ENCODE measurements around the gene YARS2. TPM values are rescaled to one million over a fixed set of nuclear protein-coding genes. Genes with fewer than 3 reads are reported as not detected.

The YARS2 gene
- total RNA-seq (2022) (48.7 and 56.6 TPM in 2 replicates), Bru-seq, nascent RNA (percentile 94 among the genes with signal in this experiment), BruChase-seq, experiment 1, labeled RNA remaining after a 2-hour chase (percentile 93 among the genes with signal in this experiment), BruChase-seq, experiment 2, labeled RNA remaining after a 6-hour chase (percentile 89 among the genes with signal in this experiment)
- long read RNA-seq, transcript YARS2-201 (5 exons, 2,122 nt): major isoform, 66 of 74 reads
- long read RNA-seq, partial matches to known transcripts: 1 of 74 reads
- long read RNA-seq, other reads (novel, unspliced or antisense): 7 of 74 reads

GRCh38 chr12:32755654-32756475 is at the start of gene YARS2:
TSS of gene YARS2 (minus strand) at chr12:32755897. CDS start at chr12:32755874, 23 bp downstream.
- ChIA-PET CTCF (interaction anchor here (0.6 to 3.2 kb wide), 40 partner anchors 9 to 1267 kb away, joined by 3 to 30 read pairs (median 4); partner anchors contain the start of genes ALG10 and PKP2), POLR2A (interaction anchor here (0.6 to 2.3 kb wide), 12 partner anchors 56 to 1266 kb away, joined by 3 to 25 read pairs (median 5); partner anchors contain the start of genes ALG10, DNM1L and PKP2)
- Histone ChIP-seq H3K4me3 (ENCODE audit: low read depth, low read length) (peak within 1 kb of the TSS; percentile 59), H3K9me3 (no peaks in the 10 kb centered on the region), H3K4me1 (peaks cover 16% of the 10 kb centered on the region), H3K27me3 (replicated peaks; ENCODE audit: control insufficient read depth, insufficient read depth, low read length) (no peaks in the 10 kb centered on the region), H3K36me3 (ENCODE audit: control insufficient read depth, insufficient read depth, low read length) (peaks cover 6% of the 10 kb centered on the region; the same call in 1 of the 2 replicates)
- Mint-ChIP-seq H3K4me3 (ENCODE audit: unreplicated experiment) (peak within 1 kb of the TSS; percentile 87), H3K27me3 (ENCODE audit: insufficient read depth, unreplicated experiment) (peaks cover 5% of the 10 kb centered on the region), H3K27ac (ENCODE audit: unreplicated experiment) (peak within 1 kb of the TSS; percentile 94), H3K9me3 (ENCODE audit: unreplicated experiment) (no peaks in the 10 kb centered on the region), H3K4me1 (ENCODE audit: low read depth, unreplicated experiment) (peaks cover 9% of the 10 kb centered on the region), H3K36me3 (ENCODE audit: insufficient read depth, unreplicated experiment) (peaks cover 45% of the 10 kb centered on the region)
- TSS peak; percentile 94 for BruUV-seq (replicated peaks)
- peak; percentile 97 to 99 for DNase-seq
- TF ChIP-seq CTCF (IDR thresholded peaks at IDR 0.05; ENCODE audit: insufficient read depth in 1 of 2, low read depth in 1 of 2, low read length in 1 of 2, severe bottlenecking in 1 of 2, unreplicated experiment in 1 of 2): peak; percentile 88 to 95
- intact Hi-C loops (cut with micrococcal nuclease; ENCODE audit: unreplicated experiment): loop anchor here (1.0 to 10.0 kb wide), 14 partner anchors 77 to 1266 kb away; partner anchors contain the start of genes ALG10 and DNM1L

GRCh38 chr12:32804301-32804700 is 48.6 kb upstream of the YARS2 start:
- no peak overlapping the region for H3K4me3 ChIP-seq (ENCODE audit: low read depth, low read length)
- no peaks in the 10 kb centered on the region for H3K9me3 ChIP-seq
- Mint-ChIP-seq H3K27me3 (ENCODE audit: insufficient read depth, unreplicated experiment) (no peaks in the 10 kb centered on the region), H3K4me1 (ENCODE audit: low read depth, unreplicated experiment) (no peaks in the 10 kb centered on the region), H3K27ac (ENCODE audit: unreplicated experiment) (no peak overlapping the region), H3K36me3 (ENCODE audit: insufficient read depth, unreplicated experiment) (peaks cover 99% of the 10 kb centered on the region), H3K9me3 (ENCODE audit: unreplicated experiment) (peaks cover 27% of the 10 kb centered on the region), H3K4me3 (ENCODE audit: unreplicated experiment) (no peak overlapping the region)
- H3K4me1 ChIP-seq: no peaks in the 10 kb centered on the region
- intact Hi-C loops (cut with micrococcal nuclease; ENCODE audit: unreplicated experiment): no loop called here
- H3K36me3 ChIP-seq (ENCODE audit: control insufficient read depth, insufficient read depth, low read length): peaks cover 11% of the 10 kb centered on the region
- H3K27me3 ChIP-seq (replicated peaks; ENCODE audit: control insufficient read depth, insufficient read depth, low read length): no peaks in the 10 kb centered on the region
- POLR2A ChIA-PET: no interaction called here
- DNase-seq: no peak
- CTCF ChIA-PET: no interaction called here
- no TSS peak for BruUV-seq (replicated peaks)
- no peak for TF ChIP-seq CTCF (IDR thresholded peaks at IDR 0.05; ENCODE audit: insufficient read depth in 1 of 2, low read depth in 1 of 2, low read length in 1 of 2, severe bottlenecking in 1 of 2, unreplicated experiment in 1 of 2)

- TSS peak; percentile 20 for BruUV-seq (replicated peaks)
- POLR2A ChIA-PET: no interaction called here
- H3K36me3 ChIP-seq (ENCODE audit: control insufficient read depth, insufficient read depth, low read length): peaks cover 4% of the 10 kb centered on the region; the same call in 1 of the 2 replicates
Measured at GRCh38 chr12:32801269-32801980, 45.7 kb upstream of the YARS2 start.

More at GRCh38 chr12:32801269-32801980, 45.7 kb upstream of the YARS2 start:
- no peaks in the 10 kb centered on the region for H3K4me1 Mint-ChIP-seq (ENCODE audit: low read depth, unreplicated experiment)
- no peak overlapping the region for H3K4me3 ChIP-seq (ENCODE audit: low read depth, low read length)
- no peak for TF ChIP-seq CTCF (IDR thresholded peaks at IDR 0.05; ENCODE audit: insufficient read depth in 1 of 2, low read depth in 1 of 2, low read length in 1 of 2, severe bottlenecking in 1 of 2, unreplicated experiment in 1 of 2)
- no peaks in the 10 kb centered on the region for H3K27me3 Mint-ChIP-seq (ENCODE audit: insufficient read depth, unreplicated experiment)
- no peak for DNase-seq
- no peaks in the 10 kb centered on the region for H3K4me1 ChIP-seq
- intact Hi-C loops (cut with micrococcal nuclease; ENCODE audit: unreplicated experiment): no loop called here
- no peaks in the 10 kb centered on the region for H3K27me3 ChIP-seq (replicated peaks; ENCODE audit: control insufficient read depth, insufficient read depth, low read length)
- peaks cover 4% of the 10 kb centered on the region for H3K9me3 Mint-ChIP-seq (ENCODE audit: unreplicated experiment)
- H3K27ac Mint-ChIP-seq (ENCODE audit: unreplicated experiment): no peak overlapping the region
- CTCF ChIA-PET: no interaction called here
- H3K36me3 Mint-ChIP-seq (ENCODE audit: insufficient read depth, unreplicated experiment): peaks cover 97% of the 10 kb centered on the region
- no peaks in the 10 kb centered on the region for H3K9me3 ChIP-seq
- H3K4me3 Mint-ChIP-seq (ENCODE audit: unreplicated experiment): no peak overlapping the region

Measured in Caco-2 (cell line).